ENCODE measurements around the gene CNOT2.
"Not testable (repeated sequence)": the region's sequence is repeated elsewhere in the genome, so short reads cannot be mapped to it uniquely, and the experiment has no call there.

CNOT2 gene

DNA sequence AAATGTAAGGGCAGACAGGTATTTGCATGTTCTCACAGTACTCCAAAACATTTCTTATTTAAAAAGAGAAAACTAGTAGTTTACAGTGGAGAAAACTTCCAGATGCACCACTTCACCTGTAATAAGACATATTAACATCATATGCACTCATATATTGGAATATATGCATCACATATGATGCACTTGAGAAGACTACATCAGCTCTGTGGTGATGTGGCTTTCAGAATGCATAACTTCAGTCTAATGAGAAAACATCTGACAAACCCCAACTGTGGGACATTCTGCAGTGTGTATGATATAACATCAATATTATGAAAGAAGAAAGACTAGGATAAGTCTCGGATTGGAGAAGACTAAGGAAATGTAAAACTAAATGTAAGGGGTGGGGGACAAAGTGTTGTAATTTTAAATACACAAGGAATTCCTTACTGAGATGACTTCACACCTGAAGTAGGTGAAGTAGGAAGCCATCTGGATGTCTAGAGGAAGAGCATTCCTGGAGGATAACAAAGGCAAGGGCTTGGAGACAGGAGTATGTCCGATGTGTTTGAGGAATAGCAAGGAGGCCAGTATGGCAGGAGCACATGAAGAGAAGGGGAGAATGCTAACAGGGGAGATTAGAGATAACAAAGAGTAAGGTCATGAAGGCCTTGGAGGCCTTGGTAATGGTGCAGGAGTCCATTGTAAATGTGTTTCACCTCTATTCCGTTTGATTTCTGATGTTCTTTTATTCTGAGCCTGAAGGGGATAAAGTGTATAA is 49.0 kb downstream of the CNOT2 start:
- no peak for TF ChIP-seq OSR1 (CRISPR knock-in tag; IDR thresholded peaks at IDR 0.05)
- TF ChIP-seq, protein P1, sequence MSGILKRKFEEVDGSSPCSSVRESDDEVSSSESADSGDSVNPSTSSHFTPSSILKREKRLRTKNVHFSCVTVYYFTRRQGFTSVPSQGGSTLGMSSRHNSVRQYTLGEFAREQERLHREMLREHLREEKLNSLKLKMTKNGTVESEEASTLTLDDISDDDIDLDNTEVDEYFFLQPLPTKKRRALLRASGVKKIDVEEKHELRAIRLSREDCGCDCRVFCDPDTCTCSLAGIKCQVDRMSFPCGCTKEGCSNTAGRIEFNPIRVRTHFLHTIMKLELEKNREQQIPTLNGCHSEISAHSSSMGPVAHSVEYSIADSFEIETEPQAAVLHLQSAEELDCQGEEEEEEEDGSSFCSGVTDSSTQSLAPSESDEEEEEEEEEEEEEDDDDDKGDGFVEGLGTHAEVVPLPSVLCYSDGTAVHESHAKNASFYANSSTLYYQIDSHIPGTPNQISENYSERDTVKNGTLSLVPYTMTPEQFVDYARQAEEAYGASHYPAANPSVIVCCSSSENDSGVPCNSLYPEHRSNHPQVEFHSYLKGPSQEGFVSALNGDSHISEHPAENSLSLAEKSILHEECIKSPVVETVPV (CRISPR knock-in tag; IDR thresholded peaks at IDR 0.05) = no peak
- TF ChIP-seq TCF4 (CRISPR knock-in tag; IDR thresholded peaks at IDR 0.05; ENCODE audit: borderline replicate concordance) = no peak
- TF ChIP-seq ZFP3 (CRISPR knock-in tag; IDR thresholded peaks at IDR 0.05) = no peak
- TF ChIP-seq ZNF565 (CRISPR knock-in tag; conservative IDR thresholded peaks at IDR 0.05; ENCODE audit: low read depth) = no peak
- TF ChIP-seq RARB (CRISPR knock-in tag; IDR thresholded peaks at IDR 0.05) = no peak
- TF ChIP-seq, protein P2, sequence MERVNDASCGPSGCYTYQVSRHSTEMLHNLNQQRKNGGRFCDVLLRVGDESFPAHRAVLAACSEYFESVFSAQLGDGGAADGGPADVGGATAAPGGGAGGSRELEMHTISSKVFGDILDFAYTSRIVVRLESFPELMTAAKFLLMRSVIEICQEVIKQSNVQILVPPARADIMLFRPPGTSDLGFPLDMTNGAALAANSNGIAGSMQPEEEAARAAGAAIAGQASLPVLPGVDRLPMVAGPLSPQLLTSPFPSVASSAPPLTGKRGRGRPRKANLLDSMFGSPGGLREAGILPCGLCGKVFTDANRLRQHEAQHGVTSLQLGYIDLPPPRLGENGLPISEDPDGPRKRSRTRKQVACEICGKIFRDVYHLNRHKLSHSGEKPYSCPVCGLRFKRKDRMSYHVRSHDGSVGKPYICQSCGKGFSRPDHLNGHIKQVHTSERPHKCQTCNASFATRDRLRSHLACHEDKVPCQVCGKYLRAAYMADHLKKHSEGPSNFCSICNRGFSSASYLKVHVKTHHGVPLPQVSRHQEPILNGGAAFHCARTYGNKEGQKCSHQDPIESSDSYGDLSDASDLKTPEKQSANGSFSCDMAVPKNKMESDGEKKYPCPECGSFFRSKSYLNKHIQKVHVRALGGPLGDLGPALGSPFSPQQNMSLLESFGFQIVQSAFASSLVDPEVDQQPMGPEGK (CRISPR knock-in tag; IDR thresholded peaks at IDR 0.05; ENCODE audit: borderline replicate concordance) = no peak
- TF ChIP-seq PPARA (CRISPR knock-in tag; IDR thresholded peaks at IDR 0.05; ENCODE audit: borderline replicate concordance) = no peak
- TF ChIP-seq ZC3H10 (CRISPR knock-in tag; IDR thresholded peaks at IDR 0.05) = no peak
- no peak for ATAC-seq

DNA sequence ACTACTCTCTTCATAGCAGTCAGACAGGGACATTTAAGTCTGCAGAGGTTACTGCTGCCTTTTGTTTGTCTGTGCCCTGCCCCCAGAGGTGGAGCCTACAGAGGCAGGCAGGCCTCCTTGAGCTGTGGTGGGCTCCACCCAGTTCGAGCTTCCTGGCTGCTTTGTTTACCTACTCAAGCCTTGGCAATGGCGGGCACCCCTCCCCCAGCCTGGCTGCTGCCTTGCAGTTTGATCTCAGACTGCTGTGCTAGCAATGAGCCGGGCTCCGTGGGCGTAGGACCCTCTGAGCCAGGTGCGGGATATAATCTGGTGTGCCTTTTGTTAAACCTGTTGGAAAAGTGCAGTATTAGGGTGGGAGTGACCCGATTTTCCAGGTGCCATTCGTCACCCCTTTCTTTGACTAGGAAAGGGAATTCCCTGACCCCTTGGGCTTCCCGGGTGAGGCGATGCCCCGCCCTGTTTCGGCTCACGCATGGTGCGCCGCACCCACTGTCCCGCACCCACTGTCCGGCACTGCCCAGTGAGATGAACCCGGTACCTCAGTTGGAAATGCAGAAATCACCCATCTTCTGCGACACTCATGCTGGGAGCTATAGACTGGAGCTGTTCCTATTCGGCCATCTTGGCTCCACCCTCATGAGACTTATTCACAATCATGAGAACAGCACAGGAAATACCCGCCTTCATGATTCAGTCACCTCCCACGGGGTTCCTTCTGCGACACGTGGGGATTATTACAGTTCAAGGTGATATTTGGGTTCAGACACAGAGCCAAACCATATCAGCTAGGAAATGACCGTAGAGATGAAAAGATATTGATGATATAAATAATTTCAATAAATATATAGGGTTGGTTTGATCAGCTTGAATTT is 61.7 kb downstream of the CNOT2 start:
- not testable (repeated sequence) for ATAC-seq

DNA sequence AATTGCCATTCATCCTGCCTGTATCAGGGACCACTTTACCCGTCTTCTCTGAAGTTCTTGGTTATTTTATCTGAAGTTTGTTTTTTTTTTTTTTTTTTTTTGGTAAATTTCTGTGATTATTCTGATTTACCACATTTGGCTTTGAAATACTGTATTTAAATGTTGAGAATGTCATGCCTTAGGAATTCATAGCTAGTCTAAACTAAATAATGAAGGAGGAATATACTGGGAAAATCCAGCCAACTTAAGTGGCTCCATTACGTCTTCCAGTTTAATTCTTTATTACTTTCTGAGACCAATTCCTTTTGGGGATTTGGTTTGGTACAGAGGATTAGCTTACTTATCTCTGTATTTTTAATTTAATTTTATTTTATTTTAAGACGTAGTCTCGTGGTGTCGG is 62.6 kb downstream of the CNOT2 start:
- TF ChIP-seq ZNF70 (CRISPR knock-in tag; IDR thresholded peaks at IDR 0.05) (no peak), ZNF8 (CRISPR knock-in tag; IDR thresholded peaks at IDR 0.05) (no peak)
- TF ChIP-seq, protein P3, sequence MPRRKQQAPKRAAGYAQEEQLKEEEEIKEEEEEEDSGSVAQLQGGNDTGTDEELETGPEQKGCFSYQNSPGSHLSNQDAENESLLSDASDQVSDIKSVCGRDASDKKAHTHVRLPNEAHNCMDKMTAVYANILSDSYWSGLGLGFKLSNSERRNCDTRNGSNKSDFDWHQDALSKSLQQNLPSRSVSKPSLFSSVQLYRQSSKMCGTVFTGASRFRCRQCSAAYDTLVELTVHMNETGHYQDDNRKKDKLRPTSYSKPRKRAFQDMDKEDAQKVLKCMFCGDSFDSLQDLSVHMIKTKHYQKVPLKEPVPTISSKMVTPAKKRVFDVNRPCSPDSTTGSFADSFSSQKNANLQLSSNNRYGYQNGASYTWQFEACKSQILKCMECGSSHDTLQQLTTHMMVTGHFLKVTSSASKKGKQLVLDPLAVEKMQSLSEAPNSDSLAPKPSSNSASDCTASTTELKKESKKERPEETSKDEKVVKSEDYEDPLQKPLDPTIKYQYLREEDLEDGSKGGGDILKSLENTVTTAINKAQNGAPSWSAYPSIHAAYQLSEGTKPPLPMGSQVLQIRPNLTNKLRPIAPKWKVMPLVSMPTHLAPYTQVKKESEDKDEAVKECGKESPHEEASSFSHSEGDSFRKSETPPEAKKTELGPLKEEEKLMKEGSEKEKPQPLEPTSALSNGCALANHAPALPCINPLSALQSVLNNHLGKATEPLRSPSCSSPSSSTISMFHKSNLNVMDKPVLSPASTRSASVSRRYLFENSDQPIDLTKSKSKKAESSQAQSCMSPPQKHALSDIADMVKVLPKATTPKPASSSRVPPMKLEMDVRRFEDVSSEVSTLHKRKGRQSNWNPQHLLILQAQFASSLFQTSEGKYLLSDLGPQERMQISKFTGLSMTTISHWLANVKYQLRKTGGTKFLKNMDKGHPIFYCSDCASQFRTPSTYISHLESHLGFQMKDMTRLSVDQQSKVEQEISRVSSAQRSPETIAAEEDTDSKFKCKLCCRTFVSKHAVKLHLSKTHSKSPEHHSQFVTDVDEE (CRISPR knock-in tag; IDR thresholded peaks at IDR 0.05) = no peak
- ATAC-seq = no peak

DNA sequence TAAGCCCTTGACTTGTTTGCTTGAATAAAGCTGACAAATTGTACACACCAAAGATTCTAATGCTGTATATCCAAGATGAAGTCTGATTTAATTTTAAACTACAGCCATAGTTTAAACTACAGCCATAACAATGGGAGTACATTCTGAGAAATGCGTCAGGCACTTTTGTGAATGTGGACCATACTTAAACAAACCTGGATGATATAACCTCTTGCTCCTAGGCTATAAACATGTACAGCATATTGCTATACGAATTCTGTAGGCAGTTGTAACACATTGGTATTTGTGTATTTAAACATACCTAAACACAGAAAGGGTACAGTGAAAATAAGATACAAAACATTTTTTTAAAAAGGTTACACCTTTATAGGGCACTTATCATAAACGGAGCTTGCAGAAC is 63.4 kb downstream of the CNOT2 start:
- ATAC-seq = no peak
- TF ChIP-seq ZFP30 (CRISPR knock-in tag; IDR thresholded peaks at IDR 0.05) (no peak), GLIS3 (CRISPR knock-in tag; IDR thresholded peaks at IDR 0.05) (no peak), ESRRG (CRISPR knock-in tag; IDR thresholded peaks at IDR 0.05) (no peak), TOX (CRISPR knock-in tag; IDR thresholded peaks at IDR 0.05; ENCODE audit: borderline replicate concordance) (no peak), RARB (CRISPR knock-in tag; IDR thresholded peaks at IDR 0.05) (no peak), ARNTL (CRISPR knock-in tag; IDR thresholded peaks at IDR 0.05; ENCODE audit: borderline replicate concordance, low read depth) (no peak), OSR1 (CRISPR knock-in tag; IDR thresholded peaks at IDR 0.05) (no peak), ZNF565 (CRISPR knock-in tag; conservative IDR thresholded peaks at IDR 0.05; ENCODE audit: low read depth) (no peak), ZNF8 (CRISPR knock-in tag; IDR thresholded peaks at IDR 0.05) (no peak), PPARA (CRISPR knock-in tag; IDR thresholded peaks at IDR 0.05; ENCODE audit: borderline replicate concordance) (no peak), ZFP3 (CRISPR knock-in tag; IDR thresholded peaks at IDR 0.05) (no peak), ZNF70 (CRISPR knock-in tag; IDR thresholded peaks at IDR 0.05) (no peak), TCF4 (CRISPR knock-in tag; IDR thresholded peaks at IDR 0.05; ENCODE audit: borderline replicate concordance) (no peak)
- TF ChIP-seq, protein P4, sequence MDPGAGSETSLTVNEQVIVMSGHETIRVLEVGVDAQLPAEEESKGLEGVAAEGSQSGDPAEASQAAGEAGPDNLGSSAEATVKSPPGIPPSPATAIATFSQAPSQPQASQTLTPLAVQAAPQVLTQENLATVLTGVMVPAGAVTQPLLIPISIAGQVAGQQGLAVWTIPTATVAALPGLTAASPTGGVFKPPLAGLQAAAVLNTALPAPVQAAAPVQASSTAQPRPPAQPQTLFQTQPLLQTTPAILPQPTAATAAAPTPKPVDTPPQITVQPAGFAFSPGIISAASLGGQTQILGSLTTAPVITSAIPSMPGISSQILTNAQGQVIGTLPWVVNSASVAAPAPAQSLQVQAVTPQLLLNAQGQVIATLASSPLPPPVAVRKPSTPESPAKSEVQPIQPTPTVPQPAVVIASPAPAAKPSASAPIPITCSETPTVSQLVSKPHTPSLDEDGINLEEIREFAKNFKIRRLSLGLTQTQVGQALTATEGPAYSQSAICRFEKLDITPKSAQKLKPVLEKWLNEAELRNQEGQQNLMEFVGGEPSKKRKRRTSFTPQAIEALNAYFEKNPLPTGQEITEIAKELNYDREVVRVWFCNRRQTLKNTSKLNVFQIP (CRISPR knock-in tag; IDR thresholded peaks at IDR 0.05; ENCODE audit: borderline replicate concordance, low read depth) = no peak
- TF ChIP-seq, protein P3 (CRISPR knock-in tag; IDR thresholded peaks at IDR 0.05) = no peak
- TF ChIP-seq, protein P1 (CRISPR knock-in tag; IDR thresholded peaks at IDR 0.05) = no peak
- TF ChIP-seq, protein P5, sequence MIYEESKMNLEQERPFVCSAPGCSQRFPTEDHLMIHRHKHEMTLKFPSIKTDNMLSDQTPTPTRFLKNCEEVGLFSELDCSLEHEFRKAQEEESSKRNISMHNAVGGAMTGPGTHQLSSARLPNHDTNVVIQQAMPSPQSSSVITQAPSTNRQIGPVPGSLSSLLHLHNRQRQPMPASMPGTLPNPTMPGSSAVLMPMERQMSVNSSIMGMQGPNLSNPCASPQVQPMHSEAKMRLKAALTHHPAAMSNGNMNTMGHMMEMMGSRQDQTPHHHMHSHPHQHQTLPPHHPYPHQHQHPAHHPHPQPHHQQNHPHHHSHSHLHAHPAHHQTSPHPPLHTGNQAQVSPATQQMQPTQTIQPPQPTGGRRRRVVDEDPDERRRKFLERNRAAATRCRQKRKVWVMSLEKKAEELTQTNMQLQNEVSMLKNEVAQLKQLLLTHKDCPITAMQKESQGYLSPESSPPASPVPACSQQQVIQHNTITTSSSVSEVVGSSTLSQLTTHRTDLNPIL (CRISPR knock-in tag; IDR thresholded peaks at IDR 0.05; ENCODE audit: low read depth) = no peak

Measured in SK-N-SH treated with all-trans-retinoic acid at 6 μM for 48 hours (cell line).